HG03196 (cell line): ENCODE data around the gene LMNA.
"Not testable (repeated sequence)": the region's sequence is repeated elsewhere in the genome, so short reads cannot be mapped to it uniquely, and the experiment has no call there.

ENCODE experiments used
- ATAC-seq: cut with Tn5 transposase; IDR thresholded peaks from one replicate; pipeline ENCODE4 v1.9.1; 2021; ENCODE audit not compliant: unreplicated experiment

Gene LMNA

DNA sequence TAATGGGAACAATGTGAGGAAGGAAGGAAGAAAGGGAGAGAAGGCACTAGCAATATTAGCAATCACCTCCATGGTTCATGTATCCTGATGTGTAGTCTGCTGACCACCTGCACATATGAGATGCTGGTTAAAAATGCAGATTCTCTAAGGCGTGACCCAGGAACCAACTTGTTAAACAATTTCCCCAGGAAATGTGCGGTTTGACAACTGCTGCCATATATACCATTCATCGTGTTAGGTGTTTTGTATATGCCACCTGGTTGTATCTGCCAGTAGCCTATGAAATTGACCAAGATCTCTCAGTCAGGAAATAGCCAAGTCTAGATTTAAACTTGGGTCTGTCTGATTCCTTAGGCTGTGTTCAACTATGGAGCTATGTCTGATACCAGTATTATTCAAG lies 43.0 kb downstream of the LMNA start:
- no peak for ATAC-seq

DNA sequence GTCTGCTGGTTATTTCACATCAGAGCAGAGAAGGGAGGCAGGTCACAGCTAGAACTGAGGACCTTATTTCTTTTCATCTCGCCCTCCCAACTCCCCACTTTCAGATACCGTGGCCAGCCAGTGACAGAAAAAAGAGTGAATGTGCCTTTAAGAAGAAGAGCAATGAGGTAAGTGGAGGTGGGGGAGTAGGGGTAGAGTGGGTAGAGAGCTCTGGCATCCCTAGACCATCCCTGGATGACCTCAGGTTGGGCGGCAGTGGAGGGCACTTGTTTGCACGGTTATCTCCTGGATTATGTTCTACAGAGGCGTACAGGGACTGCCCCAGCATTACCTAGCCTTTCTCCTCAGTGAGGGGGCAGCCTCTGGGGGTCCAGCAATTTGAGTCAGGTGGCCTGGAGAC lies 43.5 kb downstream of the LMNA start:
- no peak for ATAC-seq

DNA sequence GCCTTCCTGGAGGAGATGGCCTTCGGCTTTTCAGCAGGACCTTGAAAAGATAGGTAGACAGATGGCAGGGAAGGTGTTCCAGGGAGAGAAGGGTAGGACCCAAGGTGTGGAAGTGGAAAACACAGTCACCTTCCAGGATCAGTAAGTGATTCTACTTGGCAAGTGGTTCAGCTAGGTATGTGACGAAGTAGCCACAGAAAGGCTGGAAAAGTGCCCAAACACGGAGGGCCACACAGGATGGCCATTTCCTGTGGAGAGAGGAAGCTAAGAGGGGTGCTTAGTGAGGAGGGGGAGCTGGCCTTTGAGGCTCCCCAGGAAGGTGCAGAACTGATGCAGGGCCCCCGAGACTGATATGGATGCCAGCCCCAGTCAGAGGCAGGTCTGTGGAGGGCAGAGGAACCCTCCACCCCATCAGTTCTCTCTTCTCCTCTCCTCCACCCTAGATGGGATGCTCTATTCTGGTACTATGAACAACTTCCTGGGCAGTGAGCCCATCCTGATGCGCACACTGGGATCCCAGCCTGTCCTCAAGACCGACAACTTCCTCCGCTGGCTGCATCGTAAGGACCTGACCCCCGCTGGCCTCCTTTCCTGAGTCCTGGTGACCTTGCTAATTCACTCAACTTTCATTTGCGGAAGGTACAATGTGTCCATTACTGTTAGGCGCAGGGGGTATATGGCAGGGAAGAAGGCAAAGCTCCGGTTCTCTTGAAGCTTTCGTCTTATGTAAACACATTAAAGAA lies 45.7 kb downstream of the LMNA start:
- ATAC-seq = no peak

- ATAC-seq = no peak
These were observed 46.2 kb downstream of the LMNA start for GRCh38 chr1:156160743-156161171.

DNA sequence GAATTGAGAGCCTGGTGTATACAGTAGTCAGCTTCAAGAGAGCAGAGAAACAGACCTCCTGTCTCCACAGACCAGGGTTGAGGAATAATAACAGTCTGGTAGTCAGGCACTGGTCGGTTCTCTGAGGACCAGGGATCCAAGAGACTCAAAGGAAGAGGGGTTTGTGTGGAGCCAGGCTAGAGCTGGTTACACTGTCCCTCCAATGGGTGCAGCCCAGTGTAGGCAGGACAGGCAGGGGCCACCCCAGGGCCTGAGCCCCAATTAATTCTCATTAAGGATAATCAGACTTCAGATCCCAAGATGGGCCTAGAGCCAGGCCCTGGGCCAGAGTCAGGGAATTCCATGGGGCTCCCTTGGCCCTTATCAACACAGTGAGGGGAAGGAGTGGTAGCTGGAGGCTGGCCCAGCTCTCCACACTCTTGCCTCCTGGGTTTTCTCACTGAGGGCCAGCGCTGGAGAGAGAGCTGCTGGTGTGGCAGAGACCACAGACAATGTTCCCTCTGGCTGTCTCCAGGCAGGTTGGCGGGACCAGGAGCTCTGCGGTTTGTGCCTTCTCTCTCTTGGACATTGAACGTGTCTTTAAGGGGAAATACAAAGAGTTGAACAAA lies 48.0 kb downstream of the LMNA start:
- no peak for ATAC-seq

- ATAC-seq = no peak
These were observed 49.2 kb downstream of the LMNA start for GRCh38 chr1:156163712-156164111.

- no peak for ATAC-seq
These were observed 49.8 kb downstream of the LMNA start for GRCh38 chr1:156164125-156164831.

GRCh38 chr1:156165083-156165482 lies 50.6 kb downstream of the LMNA start:
- ATAC-seq = no peak

- no peak for ATAC-seq
These were observed 53.0 kb downstream of the LMNA start for GRCh38 chr1:156167536-156167935.

DNA sequence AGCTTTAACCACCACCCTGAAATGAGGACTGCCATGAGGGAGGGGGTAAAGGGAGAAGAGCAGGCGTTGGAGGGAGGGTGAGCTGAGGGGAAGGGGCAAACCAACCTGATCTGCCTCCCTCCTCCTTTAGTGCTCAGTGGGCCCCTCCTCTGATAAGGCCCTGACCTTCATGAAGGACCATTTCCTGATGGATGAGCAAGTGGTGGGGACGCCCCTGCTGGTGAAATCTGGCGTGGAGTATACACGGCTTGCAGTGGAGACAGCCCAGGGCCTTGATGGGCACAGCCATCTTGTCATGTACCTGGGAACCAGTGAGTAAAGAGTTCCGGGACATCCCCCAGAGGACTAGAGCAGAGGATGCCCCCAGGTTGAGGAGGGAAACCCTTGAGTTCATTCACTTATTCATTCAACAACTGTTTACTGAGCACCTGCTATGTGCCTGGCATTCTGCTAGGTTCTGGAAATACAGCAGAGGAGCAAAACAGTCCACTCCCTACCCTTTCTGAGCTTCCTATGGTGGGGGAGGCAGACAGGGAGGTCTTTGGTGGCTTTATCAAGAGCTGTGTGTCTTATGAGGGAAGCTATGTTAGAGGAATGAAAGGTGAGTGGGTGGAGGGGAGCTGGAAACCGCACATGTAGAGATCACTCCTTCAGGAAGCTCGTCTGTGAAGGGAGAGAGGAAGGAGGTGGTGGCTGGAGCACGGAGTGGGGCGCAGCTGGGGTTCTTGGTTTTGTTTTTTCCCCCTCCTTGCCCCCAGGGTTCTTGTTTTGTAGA lies 58.4 kb downstream of the LMNA start:
- no peak for ATAC-seq

DNA sequence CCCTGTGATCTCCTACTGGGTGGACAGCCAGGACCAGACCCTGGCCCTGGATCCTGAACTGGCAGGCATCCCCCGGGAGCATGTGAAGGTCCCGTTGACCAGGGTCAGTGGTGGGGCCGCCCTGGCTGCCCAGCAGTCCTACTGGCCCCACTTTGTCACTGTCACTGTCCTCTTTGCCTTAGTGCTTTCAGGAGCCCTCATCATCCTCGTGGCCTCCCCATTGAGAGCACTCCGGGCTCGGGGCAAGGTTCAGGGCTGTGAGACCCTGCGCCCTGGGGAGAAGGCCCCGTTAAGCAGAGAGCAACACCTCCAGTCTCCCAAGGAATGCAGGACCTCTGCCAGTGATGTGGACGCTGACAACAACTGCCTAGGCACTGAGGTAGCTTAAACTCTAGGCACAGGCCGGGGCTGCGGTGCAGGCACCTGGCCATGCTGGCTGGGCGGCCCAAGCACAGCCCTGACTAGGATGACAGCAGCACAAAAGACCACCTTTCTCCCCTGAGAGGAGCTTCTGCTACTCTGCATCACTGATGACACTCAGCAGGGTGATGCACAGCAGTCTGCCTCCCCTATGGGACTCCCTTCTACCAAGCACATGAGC lies 62.2 kb downstream of the LMNA start:
- no peak for ATAC-seq

- no peak for ATAC-seq
These were observed 63.6 kb downstream of the LMNA start for GRCh38 chr1:156177919-156178654.

GRCh38 chr1:156180471-156180870 lies 66.0 kb downstream of the LMNA start:
- ATAC-seq = no peak

- not testable (repeated sequence) for ATAC-seq
These were observed 66.9 kb downstream of the LMNA start for GRCh38 chr1:156181391-156181924.

- not testable (repeated sequence) for ATAC-seq
These were observed 67.7 kb downstream of the LMNA start for GRCh38 chr1:156182010-156182779.

GRCh38 chr1:156186347-156187177 lies 72.1 kb downstream of the LMNA start:
- not testable (repeated sequence) for ATAC-seq
